NB4 (cell line): ENCODE data around the gene IFNGR2.

Experiments used
- DNase-seq: peaks from one replicate; pipeline ENCODE4 v3.0.0; 2010; ENCODE audit warnings: low read depth
- H3K4me3 ChIP-seq: one replicate; pipeline ENCODE4 v1.5.1; 2011; ENCODE audit warnings: mild to moderate bottlenecking, low read depth, low read length, moderate library complexity
- CTCF ChIP-seq: IDR thresholded peaks from one replicate; pipeline ENCODE4 v1.5.1; 2012; ENCODE audit warnings: low read depth, low read length
- MAX ChIP-seq: IDR thresholded peaks from 2 replicates; pipeline ENCODE4 v1.6.1; 2011; ENCODE audit warnings: low read depth, low read length
- MYC ChIP-seq: IDR thresholded peaks from 2 replicates; pipeline ENCODE4 v1.6.1; 2011; ENCODE audit warnings: low read depth, low read length
- POLR2A ChIP-seq: IDR thresholded peaks from 2 replicates; pipeline ENCODE4 v1.6.1; 2011; ENCODE audit warnings: mild to moderate bottlenecking; ENCODE audit not compliant: insufficient read length; ENCODE audit errors: extremely low read depth

Gene IFNGR2

DNA sequence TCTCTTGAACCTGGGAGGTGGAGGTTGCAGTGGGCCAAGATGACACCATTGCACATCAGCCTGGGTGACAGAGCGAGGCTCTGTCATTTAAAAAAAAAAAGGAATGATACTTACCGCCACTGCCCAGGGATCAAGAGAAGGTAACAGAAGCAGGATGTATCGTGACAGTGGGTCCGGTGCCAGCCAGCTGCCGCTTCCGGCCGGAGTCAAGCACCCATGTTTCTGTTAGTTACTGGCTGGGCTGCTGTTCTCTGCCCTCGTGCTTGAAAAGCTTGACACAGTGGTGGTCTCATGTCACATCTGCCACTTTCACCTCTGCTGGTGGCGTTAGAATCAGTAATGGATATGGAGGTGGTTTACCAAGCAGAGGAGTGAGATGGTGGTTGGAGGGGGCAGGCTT, 21.0 kb downstream of the IFNGR2 start:
- DNase-seq: no peak
- TF ChIP-seq CTCF (no peak), POLR2A (no peak)
- H3K4me3 ChIP-seq: no peak overlapping the region

DNA sequence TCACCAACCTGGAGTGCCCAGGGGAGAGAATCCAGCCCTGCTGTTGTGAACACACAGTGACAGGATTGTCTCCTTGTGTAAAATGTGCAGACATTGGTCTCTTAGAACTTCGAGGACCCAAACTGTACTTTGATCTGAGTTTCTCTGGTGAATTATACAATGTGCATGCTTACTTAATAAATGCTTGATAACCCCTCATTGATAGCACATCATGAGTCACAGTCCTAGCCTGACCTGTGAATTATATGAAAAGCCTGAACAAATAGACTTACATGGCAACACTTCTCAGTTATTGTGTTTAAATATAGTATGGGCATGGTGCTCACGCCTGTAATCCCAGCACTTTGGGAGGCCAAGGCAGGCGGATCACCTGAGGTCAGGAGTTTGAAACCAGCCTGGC, 22.6 kb downstream of the IFNGR2 start:
- no peak overlapping the region for H3K4me3 ChIP-seq
- no peak for TF ChIP-seq MAX
- TF ChIP-seq CTCF: no peak
- no peak for TF ChIP-seq MYC
- no peak for TF ChIP-seq POLR2A
- DNase-seq: no peak

GRCh38 chr21:33427051-33427450, 23.8 kb downstream of the IFNGR2 start:
- no peak overlapping the region for H3K4me3 ChIP-seq
- no peak for DNase-seq
- TF ChIP-seq MAX (no peak), CTCF (no peak), MYC (no peak), POLR2A (no peak)

DNA sequence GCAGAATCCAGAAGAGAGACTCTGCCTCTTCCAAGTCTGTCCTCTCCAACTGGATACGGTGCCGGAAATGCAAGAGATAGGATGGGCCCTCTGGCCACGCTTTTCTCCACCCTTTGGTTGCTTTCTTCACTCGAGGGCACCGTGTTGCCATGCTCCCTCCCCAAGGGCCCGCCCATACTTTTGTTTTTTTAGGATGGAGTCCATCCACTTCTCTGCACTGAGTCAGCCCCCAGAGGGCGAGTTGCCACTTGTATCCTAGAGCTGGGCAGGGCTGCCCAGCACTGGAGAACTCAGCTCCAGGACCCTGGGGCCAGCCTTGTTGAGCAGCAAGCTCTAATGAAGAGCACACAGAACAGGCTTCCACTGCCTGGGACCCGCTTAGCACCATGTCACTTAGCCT, 25.5 kb downstream of the IFNGR2 start:
- TF ChIP-seq POLR2A: no peak
- TF ChIP-seq MAX: no peak
- no peak for TF ChIP-seq CTCF
- no peak for TF ChIP-seq MYC
- no peak for DNase-seq
- H3K4me3 ChIP-seq: no peak overlapping the region

GRCh38 chr21:33430858-33431257, 27.6 kb downstream of the IFNGR2 start:
- no peak for DNase-seq
- H3K4me3 ChIP-seq: no peak overlapping the region
- TF ChIP-seq MAX (no peak), MYC (no peak), POLR2A (no peak), CTCF (no peak)

DNA sequence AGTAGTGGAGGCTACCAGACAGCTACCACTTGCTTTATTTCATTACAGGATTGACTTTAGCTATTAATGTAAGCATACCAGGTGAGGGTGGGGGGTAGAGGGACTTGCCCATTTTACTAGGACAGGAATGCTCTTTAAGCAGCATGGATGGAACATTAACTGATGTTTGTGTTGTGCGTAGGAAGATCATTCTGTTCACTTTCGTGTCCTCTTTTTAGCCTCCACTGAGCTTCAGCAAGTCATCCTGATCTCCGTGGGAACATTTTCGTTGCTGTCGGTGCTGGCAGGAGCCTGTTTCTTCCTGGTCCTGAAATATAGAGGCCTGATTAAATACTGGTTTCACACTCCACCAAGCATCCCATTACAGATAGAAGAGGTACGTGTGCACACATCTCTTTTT, 29.3 kb downstream of the IFNGR2 start:
- DNase-seq: no peak
- no peak overlapping the region for H3K4me3 ChIP-seq

More for the DNA sequence above, 29.3 kb downstream of the IFNGR2 start:
- TF ChIP-seq POLR2A (no peak), CTCF (no peak), MYC (no peak), MAX (no peak)
